ENCODE data around the gene CTSF. TPM values are rescaled to one million over a fixed set of nuclear protein-coding genes. Genes with fewer than 3 reads are reported as not detected.

The CTSF gene
- total and polyA plus RNA-seq, 2 of the 8 experiments (the other 6 are each of a cell fraction or from before 2014, with no cell fraction given) = 0.58 to 2.3 TPM

GRCh38 chr11:66563832-66564231 is 4.6 kb downstream of the CTSF start (continued):
- TF ChIP-seq CHD7 (IDR thresholded peaks at IDR 0.05; ENCODE audit: insufficient replicate concordance, low read length) = no peak
- TF ChIP-seq JUN (IDR thresholded peaks at IDR 0.05; ENCODE audit: low read depth, low read length) = no peak
- no peak for TF ChIP-seq JUND (IDR thresholded peaks at IDR 0.05; ENCODE audit: low read length)
- TF ChIP-seq TCF12 (IDR thresholded peaks at IDR 0.05; ENCODE audit: low read depth, low read length) = no peak
- no peak for TF ChIP-seq RNF2 (IDR thresholded peaks at IDR 0.05; ENCODE audit: borderline replicate concordance, low read depth, low read length, missing control alignments, poor library complexity, severe bottlenecking)
- no peak for TF ChIP-seq KDM1A (IDR thresholded peaks at IDR 0.05; ENCODE audit: borderline replicate concordance, low read length)
- TF ChIP-seq KDM5A (IDR thresholded peaks at IDR 0.05; ENCODE audit: low read length) = no peak
- no peak for TF ChIP-seq SIRT6 (IDR thresholded peaks at IDR 0.05; ENCODE audit: low read length)
- no peak for TF ChIP-seq ATF3 (IDR thresholded peaks at IDR 0.05; ENCODE audit: insufficient read depth, low read depth, low read length)

Data from H1 (cell line).